ENCODE results near the gene ZRANB3. TPM values are rescaled to one million over a fixed set of nuclear protein-coding genes. Genes with fewer than 3 reads are reported as not detected.

The ZRANB3 gene
- total and polyA plus RNA-seq, 2 of the 13 experiments (the other 11 are each of a cell fraction or from before 2014, with no cell fraction given), result 5.8 to 25.2 TPM

GRCh38 chr2:135473567-135473966 lies 57.5 kb downstream of the ZRANB3 start (continued):
- TF ChIP-seq, protein P1, sequence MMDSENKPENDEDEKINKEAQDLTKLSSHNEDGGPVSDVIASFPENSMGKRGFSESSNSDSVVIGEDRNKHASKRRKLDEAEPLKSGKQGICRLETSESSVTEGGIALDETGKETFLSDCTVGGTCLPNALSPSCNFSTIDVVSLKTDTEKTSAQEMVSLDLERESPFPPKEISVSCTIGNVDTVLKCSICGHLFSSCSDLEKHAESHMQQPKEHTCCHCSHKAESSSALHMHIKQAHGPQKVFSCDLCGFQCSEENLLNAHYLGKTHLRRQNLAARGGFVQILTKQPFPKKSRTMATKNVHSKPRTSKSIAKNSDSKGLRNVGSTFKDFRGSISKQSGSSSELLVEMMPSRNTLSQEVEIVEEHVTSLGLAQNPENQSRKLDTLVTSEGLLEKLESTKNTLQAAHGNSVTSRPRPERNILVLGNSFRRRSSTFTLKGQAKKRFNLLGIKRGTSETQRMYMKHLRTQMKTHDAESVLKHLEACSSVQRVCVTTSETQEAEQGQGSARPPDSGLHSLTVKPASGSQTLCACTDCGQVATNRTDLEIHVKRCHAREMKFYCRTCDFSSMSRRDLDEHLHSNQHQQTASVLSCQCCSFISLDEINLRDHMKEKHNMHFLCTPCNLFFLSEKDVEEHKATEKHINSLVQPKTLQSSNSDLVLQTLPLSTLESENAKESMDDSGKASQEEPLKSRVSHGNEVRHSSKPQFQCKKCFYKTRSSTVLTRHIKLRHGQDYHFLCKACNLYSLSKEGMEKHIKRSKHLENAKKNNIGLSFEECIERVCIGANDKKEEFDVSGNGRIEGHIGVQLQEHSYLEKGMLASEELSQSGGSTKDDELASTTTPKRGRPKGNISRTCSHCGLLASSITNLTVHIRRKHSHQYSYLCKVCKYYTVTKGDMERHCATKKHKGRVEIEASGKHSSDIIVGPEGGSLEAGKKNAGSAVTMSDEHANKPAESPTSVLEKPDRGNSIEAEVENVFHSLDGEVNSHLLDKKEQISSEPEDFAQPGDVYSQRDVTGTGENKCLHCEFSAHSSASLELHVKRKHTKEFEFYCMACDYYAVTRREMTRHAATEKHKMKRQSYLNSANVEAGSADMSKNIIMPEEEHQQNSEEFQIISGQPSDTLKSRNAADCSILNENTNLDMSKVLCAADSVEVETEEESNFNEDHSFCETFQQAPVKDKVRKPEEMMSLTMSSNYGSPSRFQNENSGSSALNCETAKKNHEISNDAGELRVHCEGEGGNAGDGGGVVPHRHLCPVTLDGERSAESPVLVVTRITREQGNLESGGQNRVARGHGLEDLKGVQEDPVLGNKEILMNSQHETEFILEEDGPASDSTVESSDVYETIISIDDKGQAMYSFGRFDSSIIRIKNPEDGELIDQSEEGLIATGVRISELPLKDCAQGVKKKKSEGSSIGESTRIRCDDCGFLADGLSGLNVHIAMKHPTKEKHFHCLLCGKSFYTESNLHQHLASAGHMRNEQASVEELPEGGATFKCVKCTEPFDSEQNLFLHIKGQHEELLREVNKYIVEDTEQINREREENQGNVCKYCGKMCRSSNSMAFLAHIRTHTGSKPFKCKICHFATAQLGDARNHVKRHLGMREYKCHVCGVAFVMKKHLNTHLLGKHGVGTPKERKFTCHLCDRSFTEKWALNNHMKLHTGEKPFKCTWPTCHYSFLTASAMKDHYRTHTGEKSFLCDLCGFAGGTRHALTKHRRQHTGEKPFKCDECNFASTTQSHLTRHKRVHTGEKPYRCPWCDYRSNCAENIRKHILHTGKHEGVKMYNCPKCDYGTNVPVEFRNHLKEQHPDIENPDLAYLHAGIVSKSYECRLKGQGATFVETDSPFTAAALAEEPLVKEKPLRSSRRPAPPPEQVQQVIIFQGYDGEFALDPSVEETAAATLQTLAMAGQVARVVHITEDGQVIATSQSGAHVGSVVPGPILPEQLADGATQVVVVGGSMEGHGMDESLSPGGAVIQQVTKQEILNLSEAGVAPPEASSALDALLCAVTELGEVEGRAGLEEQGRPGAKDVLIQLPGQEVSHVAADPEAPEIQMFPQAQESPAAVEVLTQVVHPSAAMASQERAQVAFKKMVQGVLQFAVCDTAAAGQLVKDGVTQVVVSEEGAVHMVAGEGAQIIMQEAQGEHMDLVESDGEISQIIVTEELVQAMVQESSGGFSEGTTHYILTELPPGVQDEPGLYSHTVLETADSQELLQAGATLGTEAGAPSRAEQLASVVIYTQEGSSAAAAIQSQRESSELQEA (CRISPR knock-in tag; IDR thresholded peaks at IDR 0.05; ENCODE audit: not compliant biosample characterization), result no peak
- TF ChIP-seq ZNF879 (CRISPR knock-in tag; IDR thresholded peaks at IDR 0.05) (no peak), TOPORS (CRISPR knock-in tag; IDR thresholded peaks at IDR 0.05) (no peak), SOX6 (IDR thresholded peaks at IDR 0.05) (no peak), SOX6 (CRISPR knock-in tag; IDR thresholded peaks at IDR 0.05) (peak; percentile 35; the same call in 1 of the 2 replicates), AFF4 (CRISPR knock-in tag; IDR thresholded peaks at IDR 0.05) (no peak), GABPA (IDR thresholded peaks at IDR 0.05; ENCODE audit: low read depth, low read length) (no peak), GABPA (CRISPR knock-in tag; IDR thresholded peaks at IDR 0.05; ENCODE audit: low read depth) (no peak), CSRNP1 (CRISPR knock-in tag; IDR thresholded peaks at IDR 0.05) (no peak), SALL1 (CRISPR knock-in tag; IDR thresholded peaks at IDR 0.05) (no peak), ZNF614 (CRISPR knock-in tag; IDR thresholded peaks at IDR 0.05; ENCODE audit: borderline replicate concordance) (0 out of 2 replicates have a peak, but pooled peaks have one; percentile 27), TCF7L2 (IDR thresholded peaks at IDR 0.05; ENCODE audit: low read depth, low read length) (no peak)
- TF ChIP-seq, protein P2, sequence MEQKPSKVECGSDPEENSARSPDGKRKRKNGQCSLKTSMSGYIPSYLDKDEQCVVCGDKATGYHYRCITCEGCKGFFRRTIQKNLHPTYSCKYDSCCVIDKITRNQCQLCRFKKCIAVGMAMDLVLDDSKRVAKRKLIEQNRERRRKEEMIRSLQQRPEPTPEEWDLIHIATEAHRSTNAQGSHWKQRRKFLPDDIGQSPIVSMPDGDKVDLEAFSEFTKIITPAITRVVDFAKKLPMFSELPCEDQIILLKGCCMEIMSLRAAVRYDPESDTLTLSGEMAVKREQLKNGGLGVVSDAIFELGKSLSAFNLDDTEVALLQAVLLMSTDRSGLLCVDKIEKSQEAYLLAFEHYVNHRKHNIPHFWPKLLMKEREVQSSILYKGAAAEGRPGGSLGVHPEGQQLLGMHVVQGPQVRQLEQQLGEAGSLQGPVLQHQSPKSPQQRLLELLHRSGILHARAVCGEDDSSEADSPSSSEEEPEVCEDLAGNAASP (CRISPR knock-in tag; IDR thresholded peaks at IDR 0.05; ENCODE audit: borderline replicate concordance), result 0 out of 2 replicates have a peak, but pooled peaks have one; percentile 45

Measured in HepG2 (cell line).